K562 (cell line): ENCODE data around the gene SMARCC1. TPM values are rescaled to one million over a fixed set of nuclear protein-coding genes. Genes with fewer than 3 reads are reported as not detected.
A peak's percentile ranks its signal among the peaks of the same experiment; 100 is the strongest.

Experiments
- CBX5 ChIP-seq: IDR thresholded peaks from 2 replicates; pipeline ENCODE4 v1.6.1; 2014; ENCODE audit warnings: low read depth, borderline replicate concordance
- E2F3 ChIP-seq: fragments of 250-450 bp; sonication (Bioruptor Pico); IDR thresholded peaks from 2 replicates; pipeline ENCODE4 v1.4.0; 2020; ENCODE audit warnings: mild to moderate bottlenecking
- ELF1 ChIP-seq: fragments of 200-800 bp; sonication (Bioruptor generic); IDR thresholded peaks from 2 replicates; pipeline ENCODE4 v1.6.1; 2016; ENCODE audit warnings: missing genetic modification characterization, missing compliant biosample characterization
- ERF ChIP-seq: fragments of 450-650 bp; formaldehyde crosslinking; IDR thresholded peaks from 2 replicates; pipeline ENCODE4 v1.4.0; 2020; ENCODE audit warnings: mild to moderate bottlenecking, mixed read lengths
- STAT5A ChIP-seq: IDR thresholded peaks from 2 replicates; pipeline ENCODE4 v1.6.1; 2012; ENCODE audit warnings: low read length, inconsistent platforms, borderline replicate concordance
- ZNF133 ChIP-seq: fragments of 250-450 bp; sonication (Bioruptor Pico); IDR thresholded peaks from 2 replicates; pipeline ENCODE4 v1.4.0; 2020; ENCODE audit warnings: mild to moderate bottlenecking
- polyA plus RNA-seq, 8 experiments: library from polyadenylated mRNA; depleted of rRNA in 4 of 8; stranded (reverse) in 5 of 8; unstranded in 3 of 8; fragments of >200 nt; fragmentation: Nextera tagmentation in 2 of 8; fragmentation: Illumina TruSeq in 1 of 8; extraction: Ambion mirVana in 2 of 8; extraction: Trizol in 1 of 8; gene quantifications; 2 replicates each; pipeline versions ENCODE4 v1.2.1 to v1.2.3, GENCODE V29; 2011 to 2014; ENCODE audit warnings: inconsistent platforms in 1 of 8, missing spikeins in 1 of 8
- total RNA-seq, 7 experiments: library from RNA; depleted of rRNA in 6 of 7; stranded (reverse); fragments of >200 nt in 6 of 7; fragmentation: Illumina TruSeq in 2 of 7; extraction: Trizol in 2 of 7; gene quantifications; 2 replicates each; pipeline versions ENCODE4 v1.2.1 to v1.2.3, GENCODE V29; 2011 to 2021; ENCODE audit warnings: low replicate concordance in 1 of 7
- TF ChIP-seq, protein P1 (sequence below): fragments of 200-800 bp; sonication (Bioruptor generic); IDR thresholded peaks from 2 replicates; pipeline ENCODE4 v1.6.1; 2017; ENCODE audit warnings: missing genetic modification characterization, missing compliant biosample characterization
- TF ChIP-seq, protein P2 (sequence below), 2 experiments: fragments of 450-650 bp in 1 of 2; sonication (generic) in 1 of 2; formaldehyde crosslinking in 1 of 2; IDR thresholded peaks; 2 replicates each; pipeline versions ENCODE4 v1.7.1 to v1.9.0; 2016 to 2022; ENCODE audit warnings: inconsistent platforms in 1 of 2, mild to moderate bottlenecking in 1 of 2, missing genetic modification reagents in 1 of 2
- TF ChIP-seq, protein P3 (sequence below): IDR thresholded peaks from 2 replicates; pipeline ENCODE4 v1.6.1; 2011; ENCODE audit not compliant: insufficient read length; ENCODE audit errors: extremely low read depth
- TF ChIP-seq, protein P4 (sequence below): fragments of 250-450 bp; sonication (Bioruptor Pico); IDR thresholded peaks from 2 replicates; pipeline ENCODE4 v1.5.0; 2020; ENCODE audit warnings: mild to moderate bottlenecking, borderline replicate concordance

The SMARCC1 gene
- total and polyA plus RNA-seq, 9 of the 15 experiments (the other 6 are each of a cell fraction or from before 2014, with no cell fraction given), result 20.7 to 199 (median 66.0) TPM

DNA sequence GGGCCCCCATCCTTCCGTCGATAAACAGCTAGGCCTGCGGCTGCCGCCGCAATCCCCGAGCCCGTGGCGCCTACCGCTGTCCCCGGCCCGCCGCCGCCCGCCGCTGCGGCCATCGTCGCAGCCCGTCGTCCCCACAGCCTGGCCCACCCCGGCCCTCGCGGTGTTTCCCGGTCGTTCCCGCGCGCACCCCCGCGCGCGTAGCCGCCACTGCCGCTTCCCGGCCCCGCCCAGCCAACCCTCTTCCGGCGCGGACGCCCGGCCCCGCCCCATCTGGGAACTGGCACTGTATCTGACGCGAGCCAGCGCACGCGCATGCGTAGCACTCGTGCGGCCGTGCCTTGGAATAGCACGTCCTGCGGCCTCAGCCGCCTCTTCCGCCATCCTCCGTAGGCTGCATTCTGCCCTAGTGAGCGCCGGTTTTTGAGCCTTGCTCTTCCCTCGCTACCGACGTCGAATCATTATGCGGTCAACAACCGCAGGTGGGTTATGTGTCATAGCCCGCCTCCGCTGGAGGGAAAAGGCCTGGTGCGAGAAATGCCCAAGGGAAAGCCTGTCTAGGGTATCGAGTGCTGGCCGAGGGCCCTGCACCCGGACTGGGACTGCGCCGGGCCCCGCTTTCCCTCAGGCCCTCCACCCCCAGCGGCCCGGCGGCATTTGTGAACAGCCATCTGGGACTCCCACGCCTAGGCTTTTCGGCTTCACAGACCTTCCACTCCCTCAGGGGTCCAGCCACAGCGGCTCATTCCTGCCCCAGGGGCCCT, at the start of gene SMARCC1 (continued):
- TF ChIP-seq, protein P1, sequence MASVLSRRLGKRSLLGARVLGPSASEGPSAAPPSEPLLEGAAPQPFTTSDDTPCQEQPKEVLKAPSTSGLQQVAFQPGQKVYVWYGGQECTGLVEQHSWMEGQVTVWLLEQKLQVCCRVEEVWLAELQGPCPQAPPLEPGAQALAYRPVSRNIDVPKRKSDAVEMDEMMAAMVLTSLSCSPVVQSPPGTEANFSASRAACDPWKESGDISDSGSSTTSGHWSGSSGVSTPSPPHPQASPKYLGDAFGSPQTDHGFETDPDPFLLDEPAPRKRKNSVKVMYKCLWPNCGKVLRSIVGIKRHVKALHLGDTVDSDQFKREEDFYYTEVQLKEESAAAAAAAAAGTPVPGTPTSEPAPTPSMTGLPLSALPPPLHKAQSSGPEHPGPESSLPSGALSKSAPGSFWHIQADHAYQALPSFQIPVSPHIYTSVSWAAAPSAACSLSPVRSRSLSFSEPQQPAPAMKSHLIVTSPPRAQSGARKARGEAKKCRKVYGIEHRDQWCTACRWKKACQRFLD (CRISPR knock-in tag), result peak; percentile 93
- TF ChIP-seq CBX5, result no peak; the same call in 1 of the 2 replicates
- TF ChIP-seq ZNF133, result no peak
- peak; percentile 53; the same call in 1 of the 2 replicates for TF ChIP-seq ERF (CRISPR knock-in tag)
- TF ChIP-seq, protein P2, sequence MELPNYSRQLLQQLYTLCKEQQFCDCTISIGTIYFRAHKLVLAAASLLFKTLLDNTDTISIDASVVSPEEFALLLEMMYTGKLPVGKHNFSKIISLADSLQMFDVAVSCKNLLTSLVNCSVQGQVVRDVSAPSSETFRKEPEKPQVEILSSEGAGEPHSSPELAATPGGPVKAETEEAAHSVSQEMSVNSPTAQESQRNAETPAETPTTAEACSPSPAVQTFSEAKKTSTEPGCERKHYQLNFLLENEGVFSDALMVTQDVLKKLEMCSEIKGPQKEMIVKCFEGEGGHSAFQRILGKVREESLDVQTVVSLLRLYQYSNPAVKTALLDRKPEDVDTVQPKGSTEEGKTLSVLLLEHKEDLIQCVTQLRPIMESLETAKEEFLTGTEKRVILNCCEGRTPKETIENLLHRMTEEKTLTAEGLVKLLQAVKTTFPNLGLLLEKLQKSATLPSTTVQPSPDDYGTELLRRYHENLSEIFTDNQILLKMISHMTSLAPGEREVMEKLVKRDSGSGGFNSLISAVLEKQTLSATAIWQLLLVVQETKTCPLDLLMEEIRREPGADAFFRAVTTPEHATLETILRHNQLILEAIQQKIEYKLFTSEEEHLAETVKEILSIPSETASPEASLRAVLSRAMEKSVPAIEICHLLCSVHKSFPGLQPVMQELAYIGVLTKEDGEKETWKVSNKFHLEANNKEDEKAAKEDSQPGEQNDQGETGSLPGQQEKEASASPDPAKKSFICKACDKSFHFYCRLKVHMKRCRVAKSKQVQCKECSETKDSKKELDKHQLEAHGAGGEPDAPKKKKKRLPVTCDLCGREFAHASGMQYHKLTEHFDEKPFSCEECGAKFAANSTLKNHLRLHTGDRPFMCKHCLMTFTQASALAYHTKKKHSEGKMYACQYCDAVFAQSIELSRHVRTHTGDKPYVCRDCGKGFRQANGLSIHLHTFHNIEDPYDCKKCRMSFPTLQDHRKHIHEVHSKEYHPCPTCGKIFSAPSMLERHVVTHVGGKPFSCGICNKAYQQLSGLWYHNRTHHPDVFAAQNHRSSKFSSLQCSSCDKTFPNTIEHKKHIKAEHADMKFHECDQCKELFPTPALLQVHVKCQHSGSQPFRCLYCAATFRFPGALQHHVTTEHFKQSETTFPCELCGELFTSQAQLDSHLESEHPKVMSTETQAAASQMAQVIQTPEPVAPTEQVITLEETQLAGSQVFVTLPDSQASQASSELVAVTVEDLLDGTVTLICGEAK (IDR thresholded peaks at IDR 0.05), result peak; percentile 70
- TF ChIP-seq, protein P2 (CRISPR knock-in tag; IDR thresholded peaks at IDR 0.05), result no peak
- TF ChIP-seq, protein P3, sequence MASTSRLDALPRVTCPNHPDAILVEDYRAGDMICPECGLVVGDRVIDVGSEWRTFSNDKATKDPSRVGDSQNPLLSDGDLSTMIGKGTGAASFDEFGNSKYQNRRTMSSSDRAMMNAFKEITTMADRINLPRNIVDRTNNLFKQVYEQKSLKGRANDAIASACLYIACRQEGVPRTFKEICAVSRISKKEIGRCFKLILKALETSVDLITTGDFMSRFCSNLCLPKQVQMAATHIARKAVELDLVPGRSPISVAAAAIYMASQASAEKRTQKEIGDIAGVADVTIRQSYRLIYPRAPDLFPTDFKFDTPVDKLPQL, result no peak
- TF ChIP-seq, protein P4, sequence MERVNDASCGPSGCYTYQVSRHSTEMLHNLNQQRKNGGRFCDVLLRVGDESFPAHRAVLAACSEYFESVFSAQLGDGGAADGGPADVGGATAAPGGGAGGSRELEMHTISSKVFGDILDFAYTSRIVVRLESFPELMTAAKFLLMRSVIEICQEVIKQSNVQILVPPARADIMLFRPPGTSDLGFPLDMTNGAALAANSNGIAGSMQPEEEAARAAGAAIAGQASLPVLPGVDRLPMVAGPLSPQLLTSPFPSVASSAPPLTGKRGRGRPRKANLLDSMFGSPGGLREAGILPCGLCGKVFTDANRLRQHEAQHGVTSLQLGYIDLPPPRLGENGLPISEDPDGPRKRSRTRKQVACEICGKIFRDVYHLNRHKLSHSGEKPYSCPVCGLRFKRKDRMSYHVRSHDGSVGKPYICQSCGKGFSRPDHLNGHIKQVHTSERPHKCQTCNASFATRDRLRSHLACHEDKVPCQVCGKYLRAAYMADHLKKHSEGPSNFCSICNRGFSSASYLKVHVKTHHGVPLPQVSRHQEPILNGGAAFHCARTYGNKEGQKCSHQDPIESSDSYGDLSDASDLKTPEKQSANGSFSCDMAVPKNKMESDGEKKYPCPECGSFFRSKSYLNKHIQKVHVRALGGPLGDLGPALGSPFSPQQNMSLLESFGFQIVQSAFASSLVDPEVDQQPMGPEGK (CRISPR knock-in tag), result no peak
- no peak for TF ChIP-seq STAT5A
- 0 out of 2 replicates have a peak, but pooled peaks have one; percentile 67 for TF ChIP-seq E2F3
- TF ChIP-seq ELF1 (tag), result peak; percentile 90
